OCI-LY1 (cell line): Measurements from ENCODE around the gene CYP11A1.

Source experiments
- EZH2 ChIP-seq: fragments of 200-600 bp; sonication (generic), shearing (Covaris generic); IDR thresholded peaks from 2 replicates; pipeline ENCODE4 v1.8.0; 2017; ENCODE audit warnings: borderline replicate concordance, mixed run types, mild to moderate bottlenecking, antibody characterized with exemption, low read length, moderate library complexity, mixed read lengths
- TF ChIP-seq, protein P1 (sequence below): fragments of 200-600 bp; sonication (generic), shearing (Covaris generic); IDR thresholded peaks from 2 replicates; pipeline ENCODE4 v1.5.1; 2017; ENCODE audit warnings: mild to moderate bottlenecking, antibody characterized with exemption, low read length, moderate library complexity, mixed read lengths

DNA sequence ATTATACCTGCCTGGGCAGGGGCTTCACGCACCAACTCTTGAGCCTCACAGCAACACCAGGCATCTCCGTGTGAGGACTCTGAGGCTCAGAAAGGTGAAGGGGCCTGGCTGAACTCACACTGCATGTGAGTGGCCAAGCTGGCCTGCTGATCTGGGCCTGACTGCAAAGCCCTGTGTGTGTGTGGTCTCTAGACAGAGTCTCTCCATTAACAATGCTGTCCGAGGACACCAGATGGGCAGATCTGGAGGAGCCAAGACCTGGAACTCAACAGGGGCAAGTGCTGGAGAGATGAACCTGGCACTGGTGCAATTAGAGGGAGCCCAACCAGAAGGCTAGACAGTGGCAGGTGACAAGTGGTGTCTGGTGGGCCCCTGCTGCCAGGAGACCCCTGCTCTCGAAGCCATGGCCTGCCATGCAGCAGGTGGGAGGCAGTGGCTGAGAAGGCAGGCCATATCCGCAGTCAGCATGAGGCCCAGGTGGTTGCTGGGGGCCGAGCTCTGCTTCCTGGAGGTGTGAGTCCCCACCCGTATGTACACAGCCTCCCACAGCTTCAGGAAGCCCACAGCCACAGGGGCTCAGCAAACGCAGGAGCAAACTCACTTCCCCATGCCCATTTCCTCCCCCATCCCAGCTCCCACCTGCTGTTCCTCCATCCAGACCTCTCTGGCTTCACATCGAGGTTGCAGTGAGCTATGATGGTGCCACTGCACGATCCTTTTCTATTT is 39.0 kb downstream of the CYP11A1 start:
- TF ChIP-seq, protein P1, sequence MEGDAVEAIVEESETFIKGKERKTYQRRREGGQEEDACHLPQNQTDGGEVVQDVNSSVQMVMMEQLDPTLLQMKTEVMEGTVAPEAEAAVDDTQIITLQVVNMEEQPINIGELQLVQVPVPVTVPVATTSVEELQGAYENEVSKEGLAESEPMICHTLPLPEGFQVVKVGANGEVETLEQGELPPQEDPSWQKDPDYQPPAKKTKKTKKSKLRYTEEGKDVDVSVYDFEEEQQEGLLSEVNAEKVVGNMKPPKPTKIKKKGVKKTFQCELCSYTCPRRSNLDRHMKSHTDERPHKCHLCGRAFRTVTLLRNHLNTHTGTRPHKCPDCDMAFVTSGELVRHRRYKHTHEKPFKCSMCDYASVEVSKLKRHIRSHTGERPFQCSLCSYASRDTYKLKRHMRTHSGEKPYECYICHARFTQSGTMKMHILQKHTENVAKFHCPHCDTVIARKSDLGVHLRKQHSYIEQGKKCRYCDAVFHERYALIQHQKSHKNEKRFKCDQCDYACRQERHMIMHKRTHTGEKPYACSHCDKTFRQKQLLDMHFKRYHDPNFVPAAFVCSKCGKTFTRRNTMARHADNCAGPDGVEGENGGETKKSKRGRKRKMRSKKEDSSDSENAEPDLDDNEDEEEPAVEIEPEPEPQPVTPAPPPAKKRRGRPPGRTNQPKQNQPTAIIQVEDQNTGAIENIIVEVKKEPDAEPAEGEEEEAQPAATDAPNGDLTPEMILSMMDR, result no peak
- TF ChIP-seq EZH2, result no peak
